ENCODE results near the gene OTOF.
"Not testable (repeated sequence)": the region's sequence is repeated elsewhere in the genome, so short reads cannot be mapped to it uniquely, and the experiment has no call there.

DNA sequence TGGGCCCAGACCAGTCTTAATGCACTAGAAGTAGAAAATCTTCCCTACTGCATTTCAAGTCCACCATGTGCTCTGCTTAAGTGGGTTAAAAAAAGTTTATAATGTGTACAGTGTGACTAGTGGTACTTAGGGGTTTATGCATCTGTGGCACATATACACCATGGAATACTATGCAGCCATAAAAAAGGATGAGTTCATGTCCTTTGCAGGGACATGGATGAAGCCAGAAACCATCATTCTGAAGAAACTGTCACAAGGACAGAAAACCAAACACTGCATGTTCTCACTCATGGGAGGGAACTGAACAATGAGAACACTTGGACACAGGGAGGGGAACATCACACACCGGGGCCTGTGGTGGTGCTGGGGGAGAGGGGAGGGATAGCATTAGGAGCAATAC lies 9.4 kb downstream of the OTOF start:
- TF ChIP-seq POLR2A, POLR2AphosphoS5, EP300 (IDR thresholded peaks at IDR 0.05): not testable (repeated sequence)
- TF ChIP-seq, protein P1, sequence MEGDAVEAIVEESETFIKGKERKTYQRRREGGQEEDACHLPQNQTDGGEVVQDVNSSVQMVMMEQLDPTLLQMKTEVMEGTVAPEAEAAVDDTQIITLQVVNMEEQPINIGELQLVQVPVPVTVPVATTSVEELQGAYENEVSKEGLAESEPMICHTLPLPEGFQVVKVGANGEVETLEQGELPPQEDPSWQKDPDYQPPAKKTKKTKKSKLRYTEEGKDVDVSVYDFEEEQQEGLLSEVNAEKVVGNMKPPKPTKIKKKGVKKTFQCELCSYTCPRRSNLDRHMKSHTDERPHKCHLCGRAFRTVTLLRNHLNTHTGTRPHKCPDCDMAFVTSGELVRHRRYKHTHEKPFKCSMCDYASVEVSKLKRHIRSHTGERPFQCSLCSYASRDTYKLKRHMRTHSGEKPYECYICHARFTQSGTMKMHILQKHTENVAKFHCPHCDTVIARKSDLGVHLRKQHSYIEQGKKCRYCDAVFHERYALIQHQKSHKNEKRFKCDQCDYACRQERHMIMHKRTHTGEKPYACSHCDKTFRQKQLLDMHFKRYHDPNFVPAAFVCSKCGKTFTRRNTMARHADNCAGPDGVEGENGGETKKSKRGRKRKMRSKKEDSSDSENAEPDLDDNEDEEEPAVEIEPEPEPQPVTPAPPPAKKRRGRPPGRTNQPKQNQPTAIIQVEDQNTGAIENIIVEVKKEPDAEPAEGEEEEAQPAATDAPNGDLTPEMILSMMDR (IDR thresholded peaks at IDR 0.05), result not testable (repeated sequence)

Data from stomach (tissue), 4 donors.